ENCODE data around the gene BARHL1.

Gene BARHL1

DNA sequence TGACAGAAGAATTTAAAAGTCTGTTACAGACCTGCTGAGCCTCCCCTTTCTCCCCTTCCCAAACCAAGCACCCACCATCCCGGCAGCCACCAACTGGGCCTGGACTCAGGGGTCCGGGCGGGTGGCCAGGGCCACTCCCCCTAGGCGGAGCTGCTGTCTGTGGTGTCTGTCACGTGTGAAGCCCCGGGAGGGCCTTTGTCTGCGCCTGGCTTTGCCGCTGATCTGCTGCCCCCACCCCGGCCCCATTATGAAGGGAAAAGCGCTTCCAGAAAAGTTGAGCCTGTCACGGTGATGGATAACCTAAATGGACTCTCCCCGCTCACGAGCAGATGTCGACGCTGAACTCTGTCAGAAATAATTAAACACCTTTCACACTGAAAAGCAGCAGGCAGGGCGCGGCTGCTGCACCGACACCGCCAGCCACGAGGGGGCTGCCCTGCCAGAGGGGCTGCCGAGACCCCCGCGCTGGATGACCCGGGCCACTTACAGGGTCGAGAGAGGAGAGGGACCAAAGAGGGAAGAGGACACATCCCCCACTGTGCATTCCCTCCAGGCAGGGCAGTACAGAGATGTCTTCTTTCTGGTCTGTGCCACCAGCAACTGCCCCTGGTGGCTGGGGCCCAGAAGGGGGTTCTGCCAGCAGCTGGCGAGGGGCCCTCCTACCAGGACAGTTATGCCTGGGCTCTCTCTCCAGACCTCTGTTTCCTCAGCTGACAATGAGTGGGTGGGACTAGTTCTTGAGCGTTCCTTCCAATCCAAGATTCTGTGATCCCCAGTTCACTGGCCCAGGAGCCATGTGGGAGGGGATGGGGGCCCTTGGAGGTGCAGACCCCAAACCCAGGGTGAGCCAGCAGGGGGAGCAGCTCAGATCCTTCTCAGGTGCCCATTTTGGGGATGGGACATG, 36.0 kb upstream of the BARHL1 start:
- Mint-ChIP-seq H3K27ac (peak overlapping the region in 2 of 3 experiments; percentile 87 to 90), H3K27me3 (ENCODE audit: low read depth) (peaks cover 30% of the 10 kb centered on the region), H3K4me3 (peak overlapping the region; percentile 55 to 66 (median 64)), H3K36me3 (ENCODE audit: low read depth) (no peaks in the 10 kb centered on the region), H3K9me3 (no peaks in the 10 kb centered on the region), H3K4me1 (peaks cover 48% of the 10 kb centered on the region)
- TF ChIP-seq, protein P1, sequence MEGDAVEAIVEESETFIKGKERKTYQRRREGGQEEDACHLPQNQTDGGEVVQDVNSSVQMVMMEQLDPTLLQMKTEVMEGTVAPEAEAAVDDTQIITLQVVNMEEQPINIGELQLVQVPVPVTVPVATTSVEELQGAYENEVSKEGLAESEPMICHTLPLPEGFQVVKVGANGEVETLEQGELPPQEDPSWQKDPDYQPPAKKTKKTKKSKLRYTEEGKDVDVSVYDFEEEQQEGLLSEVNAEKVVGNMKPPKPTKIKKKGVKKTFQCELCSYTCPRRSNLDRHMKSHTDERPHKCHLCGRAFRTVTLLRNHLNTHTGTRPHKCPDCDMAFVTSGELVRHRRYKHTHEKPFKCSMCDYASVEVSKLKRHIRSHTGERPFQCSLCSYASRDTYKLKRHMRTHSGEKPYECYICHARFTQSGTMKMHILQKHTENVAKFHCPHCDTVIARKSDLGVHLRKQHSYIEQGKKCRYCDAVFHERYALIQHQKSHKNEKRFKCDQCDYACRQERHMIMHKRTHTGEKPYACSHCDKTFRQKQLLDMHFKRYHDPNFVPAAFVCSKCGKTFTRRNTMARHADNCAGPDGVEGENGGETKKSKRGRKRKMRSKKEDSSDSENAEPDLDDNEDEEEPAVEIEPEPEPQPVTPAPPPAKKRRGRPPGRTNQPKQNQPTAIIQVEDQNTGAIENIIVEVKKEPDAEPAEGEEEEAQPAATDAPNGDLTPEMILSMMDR (IDR thresholded peaks at IDR 0.05; ENCODE audit: unreplicated experiment in 3 of 3) = peak; percentile 60 to 68 (median 61)

DNA sequence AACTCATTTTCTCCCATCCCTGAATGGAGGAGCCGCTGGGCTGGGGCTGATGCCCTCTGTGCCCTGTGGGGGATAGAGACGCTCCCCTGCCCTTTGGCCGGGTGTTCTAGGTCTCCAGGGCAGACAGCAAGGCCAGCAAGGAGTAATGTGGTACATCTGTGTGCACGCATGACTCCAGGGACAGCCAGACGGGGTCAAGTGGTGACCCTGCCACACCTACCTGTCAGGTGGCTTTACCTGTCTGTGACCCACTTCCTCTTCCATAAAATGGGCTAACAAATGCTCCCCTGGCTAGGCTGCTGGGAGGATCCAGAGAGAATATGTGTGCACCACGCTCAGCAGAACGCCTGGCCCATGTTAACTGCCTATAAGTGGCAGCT, 35.4 kb upstream of the BARHL1 start:
- H3K4me1 Mint-ChIP-seq = peaks cover 48% of the 10 kb centered on the region
- H3K27me3 Mint-ChIP-seq (ENCODE audit: low read depth) = peaks cover 29% of the 10 kb centered on the region
- H3K9me3 Mint-ChIP-seq = no peaks in the 10 kb centered on the region
- H3K27ac Mint-ChIP-seq = peak overlapping the region in 1 of 3 experiments; percentile 90
- H3K36me3 Mint-ChIP-seq (ENCODE audit: low read depth) = no peaks in the 10 kb centered on the region
- peak overlapping the region in 1 of 3 experiments; percentile 38 for H3K4me3 Mint-ChIP-seq
- TF ChIP-seq, protein P1 (IDR thresholded peaks at IDR 0.05; ENCODE audit: unreplicated experiment in 3 of 3) = no peak

DNA sequence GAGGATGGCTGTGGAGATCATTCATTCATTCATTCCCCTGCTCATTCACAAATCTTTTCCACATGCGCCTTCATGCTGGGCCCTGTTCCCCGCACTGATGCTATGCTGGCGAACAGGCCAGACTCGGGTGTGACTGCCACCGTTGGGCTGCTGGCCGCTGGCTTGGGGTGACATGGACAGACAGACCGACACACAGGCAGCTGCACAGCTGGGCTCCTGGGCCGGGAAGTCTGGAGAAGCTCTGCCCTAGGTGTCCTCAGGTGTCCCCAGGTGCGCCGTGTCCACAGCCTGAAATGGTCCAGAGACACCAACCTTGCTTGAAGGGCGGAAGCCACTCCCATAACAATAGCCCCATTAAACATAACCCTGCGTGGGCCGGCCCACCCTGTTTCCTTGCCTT, 35.0 kb upstream of the BARHL1 start:
- Mint-ChIP-seq H3K36me3 (ENCODE audit: low read depth) (no peaks in the 10 kb centered on the region), H3K4me1 (peaks cover 48% of the 10 kb centered on the region), H3K9me3 (no peaks in the 10 kb centered on the region), H3K27ac (peak overlapping the region in 1 of 3 experiments; percentile 62), H3K27me3 (ENCODE audit: low read depth) (peaks cover 32% of the 10 kb centered on the region), H3K4me3 (peak overlapping the region in 2 of 3 experiments; percentile 8 to 38)
- TF ChIP-seq, protein P1 (IDR thresholded peaks at IDR 0.05; ENCODE audit: unreplicated experiment in 3 of 3) = no peak

DNA sequence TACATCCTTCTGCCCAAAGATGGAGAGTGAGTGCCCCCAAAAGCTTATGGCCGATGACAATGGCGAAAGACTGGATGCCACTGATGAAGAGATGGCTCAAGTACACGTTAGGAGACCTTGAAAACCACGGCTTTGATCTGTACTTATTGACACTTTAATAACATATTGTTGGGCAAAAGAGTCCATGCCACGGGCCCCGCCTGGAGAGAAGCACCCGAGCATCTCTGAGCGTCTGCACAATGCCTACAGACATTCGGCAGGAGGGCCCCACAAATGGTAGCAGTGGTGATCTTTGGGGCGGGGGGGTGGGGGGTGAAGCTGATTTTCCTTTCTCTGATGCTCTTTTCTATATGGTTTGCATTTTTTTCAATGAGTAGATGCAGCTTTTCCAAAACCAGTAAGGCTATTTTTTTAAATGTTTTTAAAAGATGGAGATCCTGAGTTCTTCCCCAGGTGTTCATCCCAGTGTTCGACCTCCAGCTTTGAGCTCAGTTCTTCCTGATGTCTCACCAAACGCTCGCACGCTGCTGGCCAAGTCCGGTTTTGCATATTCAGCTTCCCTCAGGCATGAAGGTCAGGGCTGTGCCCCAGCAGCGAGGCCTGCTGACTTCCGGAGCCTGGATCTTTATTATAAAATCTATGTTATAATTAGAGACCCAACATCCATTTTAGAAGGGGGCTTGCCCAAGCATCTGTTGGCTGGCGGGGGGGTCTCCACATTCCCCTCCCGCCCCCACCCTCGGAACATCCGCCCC, 34.3 kb upstream of the BARHL1 start:
- H3K27ac Mint-ChIP-seq = peak overlapping the region; percentile 75 to 86 (median 83)
- H3K36me3 Mint-ChIP-seq (ENCODE audit: low read depth) = no peaks in the 10 kb centered on the region
- H3K4me1 Mint-ChIP-seq = peaks cover 48% of the 10 kb centered on the region
- peaks cover 29% of the 10 kb centered on the region for H3K27me3 Mint-ChIP-seq (ENCODE audit: low read depth)
- H3K9me3 Mint-ChIP-seq = no peaks in the 10 kb centered on the region
- TF ChIP-seq, protein P1 (IDR thresholded peaks at IDR 0.05; ENCODE audit: unreplicated experiment in 3 of 3) = no peak
- peak overlapping the region in 1 of 3 experiments; percentile 8 for H3K4me3 Mint-ChIP-seq

DNA sequence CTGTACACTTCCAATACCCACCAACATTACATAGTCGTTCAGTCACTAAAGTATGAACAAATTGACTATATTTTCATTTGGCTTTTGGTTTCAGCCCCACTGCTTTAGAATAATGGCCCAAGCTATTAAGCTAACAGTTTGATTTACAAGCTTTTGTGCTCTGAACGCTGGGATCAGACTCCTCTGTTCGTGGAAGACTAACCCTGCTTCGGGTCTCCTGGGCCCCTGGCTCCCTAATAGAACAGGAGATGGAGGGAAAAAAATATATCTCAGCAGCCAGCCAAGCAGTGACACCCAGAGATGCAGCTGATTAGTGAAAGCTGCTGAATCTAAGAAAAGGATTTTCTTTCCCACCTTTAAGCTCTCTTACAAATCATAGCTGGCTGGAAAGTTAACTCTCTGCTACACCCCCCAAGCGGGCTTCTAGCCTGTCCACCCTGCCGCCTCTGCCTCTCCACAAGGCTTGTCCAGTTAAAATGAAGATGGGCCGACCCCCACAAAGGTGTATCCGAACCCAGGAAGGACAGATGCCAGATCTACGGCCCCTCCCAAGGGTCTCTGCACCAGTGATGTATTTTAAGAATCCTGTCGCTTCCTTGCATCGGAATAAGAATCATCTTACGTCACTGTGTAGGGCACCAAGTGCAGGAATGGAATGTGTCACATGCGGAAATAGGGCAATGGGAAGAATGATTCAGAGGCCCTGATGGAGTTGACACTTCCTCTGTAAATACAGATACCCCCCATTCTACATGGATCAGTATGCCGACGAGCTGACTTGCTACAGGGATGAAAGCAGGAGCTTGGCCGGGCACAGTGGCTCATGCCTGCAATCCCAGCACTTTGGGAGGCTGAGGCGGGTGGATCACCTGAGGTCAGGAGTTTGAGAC, 33.4 kb upstream of the BARHL1 start:
- Mint-ChIP-seq H3K4me3 (peak overlapping the region in 2 of 3 experiments; percentile 14 to 25), H3K27me3 (ENCODE audit: low read depth) (peaks cover 24% of the 10 kb centered on the region), H3K36me3 (ENCODE audit: low read depth) (no peaks in the 10 kb centered on the region), H3K9me3 (no peaks in the 10 kb centered on the region), H3K4me1 (peaks cover 43% of the 10 kb centered on the region), H3K27ac (peak overlapping the region; percentile 75 to 86 (median 83))
- TF ChIP-seq, protein P1 (IDR thresholded peaks at IDR 0.05; ENCODE audit: unreplicated experiment in 3 of 3) = no peak
